ENCODE measurements around the gene DDX31. TPM values are rescaled to one million over a fixed set of nuclear protein-coding genes. Genes with fewer than 3 reads are reported as not detected.

Gene DDX31
- total RNA-seq, 4 donors from 2014 or later = 8.8 to 28.0 (median 9.9) TPM

DNA sequence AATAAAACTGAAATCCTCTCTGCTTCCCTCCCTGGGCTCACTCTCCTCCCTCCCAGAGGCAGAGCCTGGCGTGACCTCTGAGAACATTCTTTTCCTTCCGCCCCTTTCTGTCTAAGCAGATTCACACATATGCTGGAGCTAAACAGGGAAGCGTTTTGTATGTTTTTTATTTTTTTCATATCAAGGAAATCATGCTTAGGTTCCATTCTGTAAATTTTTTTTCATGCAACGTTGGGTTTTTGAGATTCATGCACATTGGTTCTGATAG lies 107.5 kb downstream of the DDX31 start:
- no peak for ATAC-seq (ENCODE audit: low FRiP score)
- TF ChIP-seq CTCF (IDR thresholded peaks at IDR 0.05) = no peak

GRCh38 chr9:132560616-132561202 lies 109.1 kb downstream of the DDX31 start:
- no peak for TF ChIP-seq CTCF (IDR thresholded peaks at IDR 0.05)
- ATAC-seq (ENCODE audit: low FRiP score) = no peak
- DNase-seq (ENCODE audit: low spot score) = no peak

More for the DNA sequence above, 107.5 kb downstream of the DDX31 start:
- DNase-seq (ENCODE audit: low spot score) = no peak

- no peak for ATAC-seq (ENCODE audit: low FRiP score)
- no peak for TF ChIP-seq CTCF (IDR thresholded peaks at IDR 0.05)
- no peak for DNase-seq (ENCODE audit: low spot score)
Measured at GRCh38 chr9:132559711-132560110, 110.1 kb downstream of the DDX31 start.

- TF ChIP-seq CTCF (IDR thresholded peaks at IDR 0.05) = no peak
- ATAC-seq (ENCODE audit: low FRiP score) (no peak), DNase-seq (ENCODE audit: low spot score) (no peak)
Measured at GRCh38 chr9:132557159-132557558, 112.6 kb downstream of the DDX31 start.

- DNase-seq (ENCODE audit: low spot score) (no peak), ATAC-seq (ENCODE audit: low FRiP score) (no peak)
- no peak for TF ChIP-seq CTCF (IDR thresholded peaks at IDR 0.05)
Measured at GRCh38 chr9:132556714-132557113, 113.1 kb downstream of the DDX31 start.

DNA sequence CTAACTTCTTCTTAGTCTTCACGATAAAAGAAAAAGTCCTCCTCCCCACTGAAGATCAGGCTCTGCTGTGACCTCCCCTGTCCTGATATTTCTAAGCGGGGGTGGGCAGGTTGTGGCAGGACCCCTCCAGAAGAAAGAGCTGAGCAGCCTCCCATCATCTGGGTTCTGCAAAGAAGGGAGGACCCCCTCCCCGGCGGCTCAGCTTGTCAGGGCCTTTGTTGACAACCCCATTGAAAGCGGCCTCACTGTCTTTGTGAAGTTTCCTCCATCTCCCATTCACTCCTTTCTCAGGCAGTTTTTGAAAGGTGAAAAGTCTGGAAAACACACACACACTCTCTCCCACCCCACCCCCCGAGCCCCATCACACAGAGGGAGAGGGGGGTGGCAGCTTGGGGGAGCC lies 113.5 kb downstream of the DDX31 start:
- ATAC-seq (ENCODE audit: low FRiP score) (no peak), DNase-seq (ENCODE audit: low spot score) (no peak)
- no peak for TF ChIP-seq CTCF (IDR thresholded peaks at IDR 0.05)

- no peak for DNase-seq (ENCODE audit: low spot score)
- TF ChIP-seq CTCF (IDR thresholded peaks at IDR 0.05) = no peak
- no peak for ATAC-seq (ENCODE audit: low FRiP score)
Measured at GRCh38 chr9:132555528-132555927, 114.3 kb downstream of the DDX31 start.
